Gastrocnemius medialis (tissue), 4 donors: ENCODE data around the gene SEPTIN3. TPM values are rescaled to one million over a fixed set of nuclear protein-coding genes. Genes with fewer than 3 reads are reported as not detected.

Experiments
- ATAC-seq, 2 donors: fragments of 150-250 bp; one replicate each; pipeline ENCODE4 v1.9.1; 2016
- DNase-seq, 2 donors: peaks; one replicate each; pipeline ENCODE4 v3.0.0-alpha.2; 2019
- H3K27ac ChIP-seq, 4 donors: fragments of 200-600 bp; sonication (generic); 1 replicate in 1 of 4; 2 replicates in 3 of 4; pipeline ENCODE4 v1.5.1; 2016 to 2018; ENCODE audit warnings: mild to moderate bottlenecking in 2 of 4, moderate library complexity in 1 of 4
- H3K27me3 ChIP-seq, 3 donors: fragments of 200-600 bp; sonication (generic) in 2 of 3; 1 replicate in 1 of 3; 2 replicates in 2 of 3; pipeline versions ENCODE4 v1.5.1 to v1.6.0; 2016 to 2019; ENCODE audit warnings: mild to moderate bottlenecking in 1 of 3, moderate library complexity in 1 of 3
- H3K36me3 ChIP-seq, 2 donors: fragments of 200-600 bp; sonication (generic) in 1 of 2; one replicate each; pipeline ENCODE4 v1.5.1; 2017 to 2018
- H3K4me1 ChIP-seq, 2 donors: fragments of 200-600 bp; sonication (generic) in 1 of 2; one replicate each; pipeline ENCODE4 v1.5.1; 2016 to 2017; ENCODE audit warnings: mild to moderate bottlenecking in 2 of 2
- H3K4me3 ChIP-seq, 4 donors: fragments of 200-600 bp; sonication (generic) in 3 of 4; 1 replicate in 1 of 4; 2 replicates in 3 of 4; pipeline ENCODE4 v1.5.1; 2016 to 2019; ENCODE audit warnings: mild to moderate bottlenecking in 2 of 4
- H3K9me3 ChIP-seq, 3 donors: fragments of 200-600 bp; sonication (generic) in 2 of 3; 1 replicate in 1 of 3; 2 replicates in 2 of 3; pipeline ENCODE4 v1.5.1; 2016 to 2019
- CTCF ChIP-seq, 5 experiments: fragments of 450-650 bp in 3 of 5; fragments of 200-600 bp in 2 of 5; sonication (generic) in 2 of 5; IDR thresholded peaks in 4 of 5; conservative IDR thresholded peaks in 1 of 5; 1 replicate in 4 of 5; 2 replicates in 1 of 5; pipeline ENCODE4 v1.5.1; 2016 to 2019; ENCODE audit warnings: antibody characterized with exemption in 5 of 5, mild to moderate bottlenecking in 3 of 5, moderate library complexity in 3 of 5
- POLR2A ChIP-seq, 2 donors: fragments of 450-650 bp; IDR thresholded peaks; one replicate each; pipeline ENCODE4 v1.6.1; 2017; ENCODE audit warnings: antibody characterized with exemption in 2 of 2, mild to moderate bottlenecking in 2 of 2, moderate library complexity in 2 of 2
- in situ Hi-C, 4 donors: fragments of 200-750 bp; cut with MboI; loops; one replicate each; pipeline versions ENCODE4 v1.15.0 to v1.8.0; 2017; ENCODE audit warnings: low sequenced_read_pairs in 4 of 4
- intact Hi-C: fragments of 100-400 bp; cut with DNase I; formaldehyde crosslinking; loops from one replicate; pipeline ENCODE4 v1.15.1; 2023; ENCODE audit warnings: low total_unique reads
- total RNA-seq, 4 donors: library from RNA; depleted of rRNA; stranded (reverse); fragments of >200 nt; gene quantifications; one replicate each; pipeline versions ENCODE4 v1.1.0 to v1.2.3, GENCODE V29; 2016

SEPTIN3 gene
- total RNA-seq, 4 donors from 2014 or later: 0.18 TPM; not detected in 3

GRCh38 chr22:41949297-41949965 is 19.8 kb upstream of the SEPTIN3 start:
- no peak for TF ChIP-seq POLR2A (IDR thresholded peaks at IDR 0.05)
- TF ChIP-seq CTCF (IDR thresholded peaks at IDR 0.05 in 4 of 5, conservative IDR thresholded peaks at IDR 0.05 in 1 of 5): no peak
- Histone ChIP-seq H3K4me1 (peaks cover 0 to 8% of the 10 kb centered on the region in 2 donors), H3K27me3 (peaks cover 0 to 5% (median 0%) of the 10 kb centered on the region in 3 donors), H3K27ac (no peak overlapping the region), H3K4me3 (no peak overlapping the region), H3K9me3 (no peaks in the 10 kb centered on the region), H3K36me3 (no peaks in the 10 kb centered on the region)
- intact Hi-C loops (no loop called here), in situ Hi-C loops (loop anchor here in 2 of 4 donors (10.0 kb wide), 2 partner anchors 125 to 255 kb away; partner anchors contain the start of gene MEI1 (in 1 of the 2))
- DNase-seq (no peak), ATAC-seq (no peak)

- intact Hi-C loops: no loop called here
- H3K4me1 ChIP-seq: no peaks in the 10 kb centered on the region
Measured at GRCh38 chr22:41951898-41952474, 17.3 kb upstream of the SEPTIN3 start, which contains the start of gene SMIM45. SMIM45 (plus strand) TSS chr22:41952150.

GRCh38 chr22:41952713-41953112 is 16.5 kb upstream of the SEPTIN3 start:
- TF ChIP-seq POLR2A (IDR thresholded peaks at IDR 0.05): no peak
- TF ChIP-seq CTCF (IDR thresholded peaks at IDR 0.05 in 4 of 5, conservative IDR thresholded peaks at IDR 0.05 in 1 of 5): no peak
- Histone ChIP-seq H3K36me3 (no peaks in the 10 kb centered on the region), H3K9me3 (no peaks in the 10 kb centered on the region), H3K4me3 (no peak overlapping the region), H3K27ac (no peak overlapping the region), H3K4me1 (no peaks in the 10 kb centered on the region), H3K27me3 (peaks cover 0 to 8% (median 3%) of the 10 kb centered on the region in 3 donors)
- ATAC-seq (no peak), DNase-seq (no peak)
- intact Hi-C loops: no loop called here
- in situ Hi-C loops: loop anchor here in 2 of 4 donors (25.0 kb wide), 1 partner anchor 485 kb away; the partner anchor contains the start of gene NFAM1 (in 2 of the 2)

More at GRCh38 chr22:41951898-41952474, 17.3 kb upstream of the SEPTIN3 start, which contains the start of gene SMIM45:
- Histone ChIP-seq H3K36me3 (no peaks in the 10 kb centered on the region), H3K27me3 (peaks cover 0 to 5% (median 0%) of the 10 kb centered on the region in 3 donors), H3K9me3 (no peaks in the 10 kb centered on the region), H3K27ac (no peak within 1 kb of the TSS), H3K4me3 (no peak within 1 kb of the TSS)
- in situ Hi-C loops: loop anchor here in 2 of 4 donors (25.0 kb wide), 1 partner anchor 485 kb away; the partner anchor contains the start of gene NFAM1 (in 2 of the 2)
- DNase-seq (no peak), ATAC-seq (no peak)
- TF ChIP-seq POLR2A (IDR thresholded peaks at IDR 0.05) (no peak), CTCF (IDR thresholded peaks at IDR 0.05 in 4 of 5, conservative IDR thresholded peaks at IDR 0.05 in 1 of 5) (no peak)

- in situ Hi-C loops: loop anchor here in 2 of 4 donors (25.0 kb wide), 1 partner anchor 479 kb away; the partner anchor contains the start of gene NFAM1 (in 2 of the 2)
- peaks cover 0 to 7% (median 7%) of the 10 kb centered on the region in 3 donors for H3K27me3 ChIP-seq
- intact Hi-C loops: no loop called here
- no peak overlapping the region for H3K27ac ChIP-seq
- no peak for ATAC-seq
- no peaks in the 10 kb centered on the region for H3K36me3 ChIP-seq
- peak overlapping the region in 3 of 4 donors; percentile 23 to 31 (median 31) for H3K4me3 ChIP-seq
- DNase-seq: no peak
- no peaks in the 10 kb centered on the region for H3K9me3 ChIP-seq
- TF ChIP-seq CTCF (IDR thresholded peaks at IDR 0.05 in 4 of 5, conservative IDR thresholded peaks at IDR 0.05 in 1 of 5): peak in 1 of 5 experiments; percentile 18
- TF ChIP-seq POLR2A (IDR thresholded peaks at IDR 0.05): no peak
- H3K4me1 ChIP-seq: no peaks in the 10 kb centered on the region
Measured at GRCh38 chr22:41957941-41958556, 11.2 kb upstream of the SEPTIN3 start.
